ENCODE data around the gene ASTL. TPM values are rescaled to one million over a fixed set of nuclear protein-coding genes. Genes with fewer than 3 reads are reported as not detected.
"Not testable (repeated sequence)": the region's sequence is repeated elsewhere in the genome, so short reads cannot be mapped to it uniquely, and the experiment has no call there.

ASTL gene
- total RNA-seq, 8 experiments from 2014 or later: 0.14 to 0.57 (median 0.29) TPM; not detected in 5

GRCh38 chr2:96146881-96147592, 8.7 kb upstream of the ASTL start:
- ATAC-seq (replicated peaks in 6 of 8): no peak
- in situ Hi-C loops (cut with MboI; ENCODE audit: low pct_unique_long_range_greater_than_20kb in 2 of 9, low sequenced_read_pairs in 9 of 9, unreplicated experiment in 9 of 9): no loop called here
- 20 to 100% (median 100%) methylated on average over 1 to 4 of the region's 9 CpGs; no CpG with 5 or more reads in 4 of the 10 experiments for WGBS, 10 experiments
- peaks cover 33 to 53% of the 10 kb centered on the region in 2 donors for H3K4me1 ChIP-seq (replicated peaks in 1 of 2)
- no peak overlapping the region for H3K27ac ChIP-seq
- H3K4me3 ChIP-seq: no peak overlapping the region

DNA sequence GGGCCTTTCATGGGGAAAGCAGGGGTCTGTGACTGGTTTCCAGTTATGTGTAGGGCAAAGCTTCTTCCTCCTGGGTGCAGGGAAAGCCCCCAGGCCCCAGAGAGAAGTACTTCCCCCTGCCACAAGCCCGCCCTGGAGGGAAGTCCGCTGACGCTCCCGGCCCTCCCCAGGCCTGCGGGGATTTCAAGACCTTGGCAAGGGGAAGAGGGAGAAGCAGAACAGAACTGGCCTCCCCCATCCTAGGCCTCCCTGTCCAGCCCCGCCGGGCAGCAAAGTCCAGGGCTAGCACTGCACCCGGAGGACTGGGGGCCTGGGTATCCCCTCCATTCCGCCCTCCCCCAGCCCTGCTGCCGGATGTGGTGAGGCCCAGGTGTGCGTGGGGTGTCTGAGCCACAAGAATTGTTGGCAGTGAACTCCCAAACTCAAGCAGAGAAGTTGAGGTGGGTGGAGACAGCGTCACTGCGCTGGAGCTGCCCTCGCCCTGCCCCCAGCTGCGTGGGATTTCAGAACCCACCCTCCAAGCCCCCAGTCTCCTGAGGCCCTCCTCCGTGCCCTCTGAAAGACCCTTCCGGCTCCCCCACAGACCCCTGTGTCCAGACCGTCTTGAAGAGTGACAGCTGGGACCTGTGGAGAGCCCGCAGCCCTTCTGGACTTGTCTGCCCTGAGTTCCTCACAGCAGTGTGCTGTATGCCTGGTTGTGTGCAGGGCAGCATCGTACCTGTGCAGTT, 8.0 kb upstream of the ASTL start:
- Histone ChIP-seq H3K4me3 (no peak overlapping the region), H3K27ac (no peak overlapping the region), H3K4me1 (replicated peaks in 1 of 2) (peaks cover 32 to 51% of the 10 kb centered on the region in 2 donors)
- no CpG with 5 or more reads among the region's 20 CpGs for WGBS, 10 experiments
- in situ Hi-C loops (cut with MboI; ENCODE audit: low pct_unique_long_range_greater_than_20kb in 2 of 9, low sequenced_read_pairs in 9 of 9, unreplicated experiment in 9 of 9): no loop called here
- no peak for ATAC-seq (replicated peaks in 6 of 8)

- Histone ChIP-seq H3K27ac (no peak overlapping the region), H3K4me3 (no peak overlapping the region), H3K4me1 (replicated peaks in 1 of 2) (peaks cover 32 to 51% of the 10 kb centered on the region in 2 donors)
- in situ Hi-C loops (cut with MboI; ENCODE audit: low pct_unique_long_range_greater_than_20kb in 2 of 9, low sequenced_read_pairs in 9 of 9, unreplicated experiment in 9 of 9): no loop called here
- no peak for ATAC-seq (replicated peaks in 6 of 8)
- 20 to 50% methylated on average over 1 to 2 of the region's 3 CpGs; no CpG with 5 or more reads in 8 of the 10 experiments for WGBS, 10 experiments
These were observed 7.5 kb upstream of the ASTL start for GRCh38 chr2:96145848-96146152.

GRCh38 chr2:96145036-96145847, 6.9 kb upstream of the ASTL start, which contains the start of gene DUSP2:
Gene DUSP2 (minus strand): TSS chr2:96145440. CDS start chr2:96145354, 86 bp downstream.
- peaks cover 32 to 51% of the 10 kb centered on the region in 2 donors for H3K4me1 ChIP-seq (replicated peaks in 1 of 2)
- in situ Hi-C loops (cut with MboI; ENCODE audit: low pct_unique_long_range_greater_than_20kb in 2 of 9, low sequenced_read_pairs in 9 of 9, unreplicated experiment in 9 of 9): no loop called here
- no peak within 1 kb of the TSS for H3K27ac ChIP-seq
- peak; percentile 3 to 88 (median 13) for ATAC-seq (replicated peaks in 6 of 8)
- peak within 1 kb of the TSS; percentile 10 to 29 (median 23) for H3K4me3 ChIP-seq
- 0 to 100% (median 5%) methylated on average over 1 to 39 of the region's 94 CpGs; no CpG with 5 or more reads in 6 of the 10 experiments for WGBS, 10 experiments

DNA sequence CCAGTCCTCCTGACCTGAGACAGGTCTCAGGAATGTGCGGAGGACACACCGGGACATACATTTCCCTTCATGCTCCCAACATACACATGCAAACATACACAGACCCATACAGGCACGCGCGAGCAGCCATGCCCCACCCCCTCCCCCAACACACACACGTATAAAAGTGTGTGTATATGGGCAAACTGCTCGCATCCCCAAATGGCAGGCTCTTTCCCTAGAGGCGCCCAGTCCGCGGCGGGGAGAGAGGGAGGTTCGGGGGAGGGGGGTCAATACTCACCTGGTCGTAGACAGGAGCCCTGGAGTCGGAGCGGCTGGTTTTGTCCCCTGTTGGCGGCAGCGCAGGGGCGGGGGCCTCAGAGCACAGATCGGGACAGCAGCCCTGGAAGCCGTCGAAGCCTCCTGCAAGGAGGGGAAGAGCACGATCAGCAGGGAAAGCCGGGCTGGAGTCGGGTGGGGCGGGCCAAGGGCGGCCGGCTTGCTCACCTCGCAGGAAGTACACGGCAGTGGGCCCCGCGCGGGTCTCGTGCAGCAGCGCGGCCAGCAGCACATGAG, 6.3 kb upstream of the ASTL start:
- Histone ChIP-seq H3K4me1 (replicated peaks in 1 of 2) (peaks cover 32 to 51% of the 10 kb centered on the region in 2 donors), H3K4me3 (peak overlapping the region; percentile 10 to 29 (median 23)), H3K27ac (no peak overlapping the region)
- 0 to 76% methylated on average over 3 to 4 of the region's 35 CpGs; no CpG with 5 or more reads in 8 of the 10 experiments for WGBS, 10 experiments
- in situ Hi-C loops (cut with MboI; ENCODE audit: low pct_unique_long_range_greater_than_20kb in 2 of 9, low sequenced_read_pairs in 9 of 9, unreplicated experiment in 9 of 9): no loop called here
- no peak for ATAC-seq (replicated peaks in 6 of 8)

DNA sequence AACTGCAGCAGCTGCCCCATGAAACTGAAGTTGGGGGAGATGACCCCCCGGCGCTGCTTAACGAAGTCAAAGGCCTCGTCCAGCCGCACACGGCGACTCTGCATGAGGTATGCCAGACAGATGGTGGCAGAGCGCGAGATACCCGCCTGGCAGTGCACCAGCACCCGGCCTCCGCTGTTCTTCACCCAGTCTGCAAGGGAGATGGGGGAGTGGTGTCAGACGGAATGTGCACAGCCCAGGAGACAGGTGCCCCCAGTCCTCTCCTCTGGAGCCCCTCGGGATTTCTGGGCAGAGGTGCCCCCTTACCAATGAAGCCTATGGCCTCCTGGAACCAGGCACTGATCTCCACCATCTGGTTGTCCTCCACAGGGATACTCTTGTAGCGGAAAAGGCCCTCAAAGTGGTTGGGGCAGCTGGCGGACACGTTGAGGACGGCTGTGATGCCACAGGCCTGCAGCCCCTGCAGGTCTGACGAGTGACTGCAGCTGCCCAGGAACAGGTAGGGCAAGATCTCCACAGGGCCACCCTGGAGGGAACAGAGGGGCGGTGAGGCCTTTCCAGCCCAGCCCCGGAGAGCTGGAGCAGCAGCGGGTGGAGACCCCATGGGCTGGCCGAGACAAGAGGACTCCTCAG, 5.7 kb upstream of the ASTL start:
- peak in 1 of 8 experiments; percentile 4 for ATAC-seq (replicated peaks in 6 of 8)
- H3K27ac ChIP-seq: no peak overlapping the region
- peaks cover 27 to 46% of the 10 kb centered on the region in 2 donors for H3K4me1 ChIP-seq (replicated peaks in 1 of 2)
- no peak overlapping the region for H3K4me3 ChIP-seq
- WGBS, 10 experiments: 90 to 100% (median 95%) methylated on average over 2 to 11 of the region's 23 CpGs; no CpG with 5 or more reads in 6 of the 10 experiments
- in situ Hi-C loops (cut with MboI; ENCODE audit: low pct_unique_long_range_greater_than_20kb in 2 of 9, low sequenced_read_pairs in 9 of 9, unreplicated experiment in 9 of 9): no loop called here

GRCh38 chr2:96143231-96143847, 5.0 kb upstream of the ASTL start:
- in situ Hi-C loops (cut with MboI; ENCODE audit: low pct_unique_long_range_greater_than_20kb in 2 of 9, low sequenced_read_pairs in 9 of 9, unreplicated experiment in 9 of 9): no loop called here
- H3K27ac ChIP-seq: no peak overlapping the region
- H3K4me1 ChIP-seq (replicated peaks in 1 of 2): peaks cover 21 to 40% of the 10 kb centered on the region in 2 donors
- no peak for ATAC-seq (replicated peaks in 6 of 8)
- 40 to 96% (median 93%) methylated on average over 1 to 5 of the region's 10 CpGs; no CpG with 5 or more reads in 4 of the 10 experiments for WGBS, 10 experiments
- no peak overlapping the region for H3K4me3 ChIP-seq

DNA sequence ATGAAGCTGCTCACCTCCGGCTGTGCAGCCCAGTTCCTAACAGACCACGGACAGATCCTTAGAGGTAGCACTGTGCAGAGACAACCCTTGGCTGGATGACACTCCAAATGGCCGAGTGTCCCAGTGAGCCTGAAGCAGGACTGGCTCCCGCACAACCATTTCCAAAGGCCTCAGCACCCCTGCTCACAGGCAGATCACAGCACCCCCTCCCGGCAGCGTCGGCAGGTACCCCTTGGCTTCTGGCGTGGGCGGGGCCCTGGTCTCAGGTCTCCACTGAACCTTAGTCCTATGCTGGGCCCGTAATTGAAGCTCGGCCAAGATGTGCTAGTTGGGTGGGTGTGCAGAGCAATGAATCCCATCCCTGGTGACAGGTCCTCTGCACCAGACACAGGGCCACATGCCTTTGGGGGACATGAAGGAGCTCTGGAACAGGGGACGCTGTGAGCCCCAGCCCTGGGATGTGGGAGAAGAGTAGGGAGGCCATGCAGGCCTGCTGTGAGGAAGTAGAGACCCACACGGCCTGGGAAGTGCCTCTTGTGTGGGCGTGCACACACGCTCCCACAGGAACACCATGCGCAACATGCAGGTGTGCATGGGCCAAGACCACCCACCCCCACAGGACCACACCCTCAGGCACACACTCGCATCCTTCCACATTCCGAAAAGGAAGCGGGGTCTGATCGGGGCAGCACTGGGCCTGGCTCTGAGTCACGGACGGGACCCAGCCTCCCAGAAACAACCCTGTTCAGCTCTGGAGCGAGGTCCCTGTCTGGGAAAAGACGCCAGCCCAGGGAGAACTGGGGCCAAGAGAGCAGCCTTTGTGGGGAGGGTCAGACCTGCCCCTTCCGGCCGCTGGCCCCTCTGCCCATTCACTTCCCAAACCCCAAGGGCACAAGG, 4.2 kb upstream of the ASTL start:
- in situ Hi-C loops (cut with MboI; ENCODE audit: low pct_unique_long_range_greater_than_20kb in 2 of 9, low sequenced_read_pairs in 9 of 9, unreplicated experiment in 9 of 9): no loop called here
- Histone ChIP-seq H3K4me3 (no peak overlapping the region), H3K4me1 (replicated peaks in 1 of 2) (peaks cover 12 to 31% of the 10 kb centered on the region in 2 donors), H3K27ac (no peak overlapping the region)
- 60 to 95% (median 88%) methylated on average over 1 to 4 of the region's 26 CpGs; no CpG with 5 or more reads in 4 of the 10 experiments for WGBS, 10 experiments
- ATAC-seq (replicated peaks in 6 of 8): no peak

DNA sequence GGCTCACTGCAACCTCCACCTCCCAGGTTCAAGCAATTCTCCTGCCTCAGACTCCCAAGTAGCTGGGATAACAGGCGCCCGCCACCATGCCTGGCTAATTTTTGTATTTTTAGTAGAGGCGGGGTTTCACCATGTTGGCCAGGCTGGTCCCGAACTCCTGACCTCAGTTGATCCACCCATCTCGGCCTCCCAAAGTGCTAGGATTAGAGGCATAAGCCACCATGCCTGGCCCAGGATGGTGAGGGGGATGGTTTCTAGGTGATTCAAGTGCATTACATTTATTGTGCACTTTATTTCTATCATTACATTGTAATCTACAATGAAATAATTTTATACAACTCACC, 3.3 kb upstream of the ASTL start:
- peaks cover 12 to 22% of the 10 kb centered on the region in 2 donors for H3K4me1 ChIP-seq (replicated peaks in 1 of 2)
- H3K27ac ChIP-seq; H3K4me3 ChIP-seq; in situ Hi-C loops (cut with MboI; ENCODE audit: low pct_unique_long_range_greater_than_20kb in 2 of 9, low sequenced_read_pairs in 9 of 9, unreplicated experiment in 9 of 9); ATAC-seq (replicated peaks in 6 of 8): not testable (repeated sequence)
- 93 to 100% (median 100%) methylated on average over 1 to 3 of the region's 5 CpGs; no CpG with 5 or more reads in 7 of the 10 experiments for WGBS, 10 experiments

DNA sequence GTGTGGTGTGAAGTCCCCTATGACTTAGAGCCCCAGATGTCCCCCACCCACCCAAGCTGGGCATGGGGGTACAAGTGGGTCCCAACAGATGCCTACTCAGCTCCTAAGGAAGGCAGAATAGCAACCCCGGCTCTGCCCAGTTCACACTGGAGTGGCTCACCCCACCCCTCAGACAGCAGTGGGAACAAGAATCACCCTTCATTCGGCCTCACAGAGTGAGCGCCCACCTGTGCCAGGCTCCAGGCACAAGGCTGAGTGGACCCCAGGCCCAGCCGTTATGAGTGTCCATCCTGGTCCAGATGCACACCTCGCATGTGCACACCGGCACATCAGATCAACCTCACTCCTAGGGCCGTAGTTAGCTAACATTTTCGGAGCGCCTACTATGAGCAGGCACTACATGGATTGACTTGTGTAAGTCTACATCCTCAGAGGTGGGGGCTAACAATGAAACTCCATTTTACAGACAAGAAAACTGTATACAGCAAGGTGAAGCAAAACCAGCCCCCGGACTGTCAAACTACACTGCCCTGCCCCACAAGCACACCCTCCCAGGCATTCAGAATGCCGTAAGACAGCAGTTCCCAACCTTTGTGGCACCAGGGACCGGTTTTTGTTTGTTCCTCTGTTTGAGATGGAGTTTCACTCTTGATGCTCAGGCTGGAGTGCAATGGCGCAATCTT, 2.8 kb upstream of the ASTL start:
- Histone ChIP-seq H3K27ac (no peak overlapping the region), H3K4me3 (no peak overlapping the region), H3K4me1 (replicated peaks in 1 of 2) (peaks cover 9 to 17% of the 10 kb centered on the region in 2 donors)
- in situ Hi-C loops (cut with MboI; ENCODE audit: low pct_unique_long_range_greater_than_20kb in 2 of 9, low sequenced_read_pairs in 9 of 9, unreplicated experiment in 9 of 9): no loop called here
- ATAC-seq (replicated peaks in 6 of 8): no peak
- 40 to 100% (median 98%) methylated on average over 1 to 4 of the region's 13 CpGs; no CpG with 5 or more reads in 4 of the 10 experiments for WGBS, 10 experiments

DNA sequence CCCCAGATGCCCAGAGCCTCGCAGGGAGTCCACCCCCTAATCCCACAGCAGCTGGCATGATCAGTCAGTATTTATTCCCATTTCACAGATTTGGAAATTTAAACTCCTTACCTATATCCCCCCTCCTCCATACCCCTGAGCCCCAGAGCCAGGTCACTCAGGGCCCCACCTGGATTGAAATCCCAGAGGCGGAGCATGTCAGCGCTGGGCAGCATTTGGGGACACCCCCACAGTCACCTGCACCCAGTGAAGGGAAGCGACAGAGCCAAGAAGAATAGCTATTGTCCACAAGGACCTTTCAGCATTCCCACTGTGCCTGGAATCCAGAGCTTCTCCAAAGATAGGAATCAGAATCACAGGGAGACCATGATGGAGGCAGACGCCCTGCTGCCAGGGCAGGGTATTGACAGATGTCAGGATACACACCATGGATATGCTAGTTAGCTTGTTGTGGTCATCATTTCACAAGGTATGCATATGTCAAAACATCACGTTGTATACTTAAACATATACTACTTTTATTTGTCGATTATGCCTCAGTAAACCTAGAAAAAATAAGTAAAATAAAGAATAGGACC, 968 bp upstream of the ASTL start:
- Histone ChIP-seq H3K4me1 (replicated peaks in 1 of 2) (no peaks in the 10 kb centered on the region), H3K4me3 (no peak overlapping the region), H3K27ac (no peak overlapping the region)
- in situ Hi-C loops (cut with MboI; ENCODE audit: low pct_unique_long_range_greater_than_20kb in 2 of 9, low sequenced_read_pairs in 9 of 9, unreplicated experiment in 9 of 9): no loop called here
- WGBS, 10 experiments: 49 to 81% (median 60%) methylated on average over 2 to 6 of the region's 7 CpGs; no CpG with 5 or more reads in 2 of the 10 experiments
- no peak for ATAC-seq (replicated peaks in 6 of 8)
